Posterior vena cava (tissue), 2 donors: Measurements from ENCODE around the gene PFKM. TPM values are rescaled to one million over a fixed set of nuclear protein-coding genes. Genes with fewer than 3 reads are reported as not detected.

ENCODE experiments used
- microRNA-seq, 2 donors: library from miRNA; unstranded; fragments of <30 nt; microRNA quantifications; one replicate each; pipeline ENCODE4 v1.2.0, GENCODE V29; 2020 to 2021; ENCODE audit warnings: borderline microRNAs expressed in 2 of 2
- total RNA-seq, 2 donors: library from RNA; stranded (reverse); fragmentation: NEBNext Ultra II Directional; extraction: Animal tissue kit (Norgen Biotek cat#: 25700); gene quantifications; one replicate each; pipeline ENCODE4 v1.2.1, GENCODE V29; 2021
- donor health status: DM: yes; HTN: yes; CAD: no.
- donor health status: DM: yes; HTN: yes; CAD: no.

PFKM gene
- total RNA-seq, 2 donors from 2014 or later: 44.7 to 49.0 TPM

Small RNAs within 50 kb of the gene (microRNA-seq; reads per million reads assigned to microRNA genes)
- 0.52 to 2.6 reads per million in 2 donors for gene MIR6505

Other genes with a start within 250 kb of the PFKM start
- gene VDR, start 214.4 kb upstream of the PFKM start, total RNA-seq: 10 to 100 TPM in 1 of 2 donors, 1 to 10 TPM in 1; 9.6 to 10.2 TPM
- gene TMEM106C, start 155.8 kb upstream of the PFKM start, total RNA-seq: 10 to 100 TPM; 29.5 to 36.1 TPM
- not detected for gene COL2A1, start 114.9 kb upstream of the PFKM start, total RNA-seq
- 10 to 100 TPM; 21.4 to 21.8 TPM for gene SENP1, start 13.3 kb upstream of the PFKM start, total RNA-seq
- gene ASB8, start 38.2 kb downstream of the PFKM start, total RNA-seq: 10 to 100 TPM; 34.7 to 37.8 TPM
- gene CCDC184, start 64.3 kb downstream of the PFKM start, total RNA-seq: under 1 TPM; 0.48 to 0.74 TPM
- gene OR10AD1, start 83.9 kb downstream of the PFKM start, total RNA-seq: not detected
- 10 to 100 TPM; 16.8 to 22.3 TPM for gene ZNF641, start 231.6 kb downstream of the PFKM start, total RNA-seq